ENCODE results near the gene OAS2. TPM values are rescaled to one million over a fixed set of nuclear protein-coding genes. Genes with fewer than 3 reads are reported as not detected.

OAS2 gene
- total RNA-seq, 1 donor from 2014 or later = 94.2 TPM

DNA sequence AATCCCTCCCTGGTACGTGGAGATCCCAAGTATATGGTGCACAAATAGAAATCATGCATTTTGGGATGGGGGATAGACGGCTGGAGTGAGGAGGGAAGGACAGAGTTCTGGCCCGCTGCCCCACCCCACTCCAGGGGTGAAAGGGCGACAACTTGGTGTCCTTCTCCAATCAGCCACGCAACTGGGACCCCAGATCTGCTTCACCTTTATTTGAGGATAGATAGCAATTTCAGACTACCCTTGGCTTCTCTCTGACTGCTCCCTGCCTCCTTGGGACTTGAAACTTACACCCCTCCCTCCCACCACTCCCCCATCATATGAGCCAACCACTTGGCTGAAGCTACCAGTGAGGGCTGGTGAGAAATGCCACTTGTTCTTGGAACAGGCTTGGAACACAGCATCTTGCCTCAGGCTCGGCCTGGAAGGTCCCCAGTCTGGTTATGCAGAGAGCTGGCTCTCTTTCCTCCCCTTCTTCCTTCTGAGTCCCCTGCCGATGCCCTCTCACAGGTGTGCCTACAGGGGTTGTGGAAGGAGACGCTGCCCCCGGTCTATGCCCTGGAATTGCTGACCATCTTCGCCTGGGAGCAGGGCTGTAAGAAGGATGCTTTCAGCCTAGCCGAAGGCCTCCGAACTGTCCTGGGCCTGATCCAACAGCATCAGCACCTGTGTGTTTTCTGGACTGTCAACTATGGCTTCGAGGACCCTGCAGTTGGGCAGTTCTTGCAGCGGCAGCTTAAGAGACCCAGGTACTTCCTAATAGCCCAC is 31.9 kb upstream of the OAS2 start:
- H3K27ac Mint-ChIP-seq (ENCODE audit: unreplicated experiment) = no peak overlapping the region
- H3K36me3 ChIP-seq (ENCODE audit: insufficient read depth, low read length) = no peaks in the 10 kb centered on the region
- peaks cover 4% of the 10 kb centered on the region for H3K9me3 Mint-ChIP-seq (ENCODE audit: unreplicated experiment)
- no peak overlapping the region for H3K4me3 ChIP-seq (ENCODE audit: insufficient read depth, low read depth, low read length)
- H4K20me1 ChIP-seq (ENCODE audit: insufficient read depth, low read length) = no peaks in the 10 kb centered on the region
- H3K9me3 ChIP-seq (ENCODE audit: insufficient read depth, low read depth, low read length) = no peaks in the 10 kb centered on the region
- no peaks in the 10 kb centered on the region for H3K27me3 ChIP-seq (ENCODE audit: insufficient read depth, low read length)
- H2AFZ ChIP-seq (ENCODE audit: low read depth, low read length) = no peak overlapping the region
- no peak overlapping the region for H3K4me2 ChIP-seq (ENCODE audit: low read length)
- H3K36me3 Mint-ChIP-seq (ENCODE audit: low read depth, unreplicated experiment) = peaks cover 12% of the 10 kb centered on the region
- H3K79me2 ChIP-seq (ENCODE audit: insufficient read depth, low read length) = no peaks in the 10 kb centered on the region
- H3K27ac ChIP-seq (ENCODE audit: low read depth, low read length) = no peak overlapping the region
- H3K4me1 Mint-ChIP-seq (ENCODE audit: low read depth, unreplicated experiment) = peaks cover 5% of the 10 kb centered on the region
- TF ChIP-seq, protein P1, sequence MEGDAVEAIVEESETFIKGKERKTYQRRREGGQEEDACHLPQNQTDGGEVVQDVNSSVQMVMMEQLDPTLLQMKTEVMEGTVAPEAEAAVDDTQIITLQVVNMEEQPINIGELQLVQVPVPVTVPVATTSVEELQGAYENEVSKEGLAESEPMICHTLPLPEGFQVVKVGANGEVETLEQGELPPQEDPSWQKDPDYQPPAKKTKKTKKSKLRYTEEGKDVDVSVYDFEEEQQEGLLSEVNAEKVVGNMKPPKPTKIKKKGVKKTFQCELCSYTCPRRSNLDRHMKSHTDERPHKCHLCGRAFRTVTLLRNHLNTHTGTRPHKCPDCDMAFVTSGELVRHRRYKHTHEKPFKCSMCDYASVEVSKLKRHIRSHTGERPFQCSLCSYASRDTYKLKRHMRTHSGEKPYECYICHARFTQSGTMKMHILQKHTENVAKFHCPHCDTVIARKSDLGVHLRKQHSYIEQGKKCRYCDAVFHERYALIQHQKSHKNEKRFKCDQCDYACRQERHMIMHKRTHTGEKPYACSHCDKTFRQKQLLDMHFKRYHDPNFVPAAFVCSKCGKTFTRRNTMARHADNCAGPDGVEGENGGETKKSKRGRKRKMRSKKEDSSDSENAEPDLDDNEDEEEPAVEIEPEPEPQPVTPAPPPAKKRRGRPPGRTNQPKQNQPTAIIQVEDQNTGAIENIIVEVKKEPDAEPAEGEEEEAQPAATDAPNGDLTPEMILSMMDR (IDR thresholded peaks at IDR 0.05; ENCODE audit: insufficient read depth, low read depth, low read length) = no peak
- no peak for TF ChIP-seq EZH2 (IDR thresholded peaks at IDR 0.05; ENCODE audit: insufficient read depth, low read length)
- no peak for DNase-seq (ENCODE audit: low read depth)
- no peak for FAIRE-seq
- peaks cover 1% of the 10 kb centered on the region for H3K27me3 Mint-ChIP-seq (ENCODE audit: low read depth, unreplicated experiment)
- H3K4me1 ChIP-seq (ENCODE audit: insufficient read depth, low read length) = no peaks in the 10 kb centered on the region
- H3K4me3 Mint-ChIP-seq (ENCODE audit: unreplicated experiment) = no peak overlapping the region
- no peak overlapping the region for H3K9ac ChIP-seq (ENCODE audit: low read length)

DNA sequence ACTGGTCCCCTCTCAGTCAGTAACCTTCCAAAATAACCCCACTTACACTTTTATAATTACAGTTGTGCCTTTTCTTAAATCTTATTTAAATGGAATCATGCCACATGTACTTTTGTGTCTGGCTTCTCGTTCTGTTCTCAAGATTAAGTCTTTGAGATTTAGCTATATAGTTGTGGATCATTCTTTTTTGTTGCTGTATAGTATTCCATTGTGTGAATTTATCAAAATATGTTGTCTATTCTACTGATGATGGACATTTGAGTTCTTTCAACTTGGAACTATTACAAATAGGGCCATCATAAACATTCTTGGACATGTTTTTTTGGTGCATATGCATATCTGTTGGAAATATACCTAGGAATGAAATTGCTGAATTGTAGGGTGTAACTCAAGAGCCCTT is 31.0 kb upstream of the OAS2 start:
- peaks cover 12% of the 10 kb centered on the region for H3K36me3 Mint-ChIP-seq (ENCODE audit: low read depth, unreplicated experiment)
- peaks cover 1% of the 10 kb centered on the region for H3K27me3 Mint-ChIP-seq (ENCODE audit: low read depth, unreplicated experiment)
- no peak overlapping the region for H3K4me2 ChIP-seq (ENCODE audit: low read length)
- H2AFZ ChIP-seq (ENCODE audit: low read depth, low read length) = no peak overlapping the region
- H3K9me3 Mint-ChIP-seq (ENCODE audit: unreplicated experiment) = peaks cover 4% of the 10 kb centered on the region
- no peaks in the 10 kb centered on the region for H3K9me3 ChIP-seq (ENCODE audit: insufficient read depth, low read depth, low read length)
- H3K9ac ChIP-seq (ENCODE audit: low read length) = no peak overlapping the region
- H3K27ac ChIP-seq (ENCODE audit: low read depth, low read length) = no peak overlapping the region
- no peaks in the 10 kb centered on the region for H3K79me2 ChIP-seq (ENCODE audit: insufficient read depth, low read length)
- no peak for TF ChIP-seq EZH2 (IDR thresholded peaks at IDR 0.05; ENCODE audit: insufficient read depth, low read length)
- TF ChIP-seq, protein P1 (IDR thresholded peaks at IDR 0.05; ENCODE audit: insufficient read depth, low read depth, low read length) = no peak
- H3K4me3 Mint-ChIP-seq (ENCODE audit: unreplicated experiment) = no peak overlapping the region
- no peaks in the 10 kb centered on the region for H3K36me3 ChIP-seq (ENCODE audit: insufficient read depth, low read length)
- DNase-seq (ENCODE audit: low read depth) = no peak
- H3K27ac Mint-ChIP-seq (ENCODE audit: unreplicated experiment) = no peak overlapping the region
- FAIRE-seq = no peak
- H3K27me3 ChIP-seq (ENCODE audit: insufficient read depth, low read length) = no peaks in the 10 kb centered on the region
- no peaks in the 10 kb centered on the region for H4K20me1 ChIP-seq (ENCODE audit: insufficient read depth, low read length)
- peaks cover 5% of the 10 kb centered on the region for H3K4me1 Mint-ChIP-seq (ENCODE audit: low read depth, unreplicated experiment)
- no peaks in the 10 kb centered on the region for H3K4me1 ChIP-seq (ENCODE audit: insufficient read depth, low read length)
- H3K4me3 ChIP-seq (ENCODE audit: insufficient read depth, low read depth, low read length) = no peak overlapping the region

DNA sequence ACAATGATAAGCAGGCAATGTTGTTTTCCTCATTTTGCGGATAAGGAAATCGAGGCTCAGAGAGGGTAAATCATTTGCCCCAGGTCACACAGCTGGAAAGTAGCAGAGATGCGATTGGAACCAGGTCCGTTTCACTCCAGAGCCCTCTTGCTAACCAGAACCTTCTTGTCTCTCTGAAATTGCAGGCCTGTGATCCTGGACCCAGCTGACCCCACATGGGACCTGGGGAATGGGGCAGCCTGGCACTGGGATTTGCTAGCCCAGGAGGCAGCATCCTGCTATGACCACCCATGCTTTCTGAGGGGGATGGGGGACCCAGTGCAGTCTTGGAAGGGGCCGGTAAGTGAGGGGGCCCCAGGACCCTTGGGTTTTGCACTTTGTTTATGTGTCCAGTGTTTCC is 30.6 kb upstream of the OAS2 start:
- H3K9ac ChIP-seq (ENCODE audit: low read length) = no peak overlapping the region
- Mint-ChIP-seq H3K27me3 (ENCODE audit: low read depth, unreplicated experiment) (peaks cover 1% of the 10 kb centered on the region), H3K36me3 (ENCODE audit: low read depth, unreplicated experiment) (peaks cover 12% of the 10 kb centered on the region), H3K27ac (ENCODE audit: unreplicated experiment) (no peak overlapping the region), H3K9me3 (ENCODE audit: unreplicated experiment) (peaks cover 4% of the 10 kb centered on the region), H3K4me3 (ENCODE audit: unreplicated experiment) (no peak overlapping the region), H3K4me1 (ENCODE audit: low read depth, unreplicated experiment) (peaks cover 5% of the 10 kb centered on the region)
- TF ChIP-seq EZH2 (IDR thresholded peaks at IDR 0.05; ENCODE audit: insufficient read depth, low read length) = no peak
- TF ChIP-seq, protein P1 (IDR thresholded peaks at IDR 0.05; ENCODE audit: insufficient read depth, low read depth, low read length) = no peak
- DNase-seq (ENCODE audit: low read depth) (no peak), FAIRE-seq (no peak)
- H3K27ac ChIP-seq (ENCODE audit: low read depth, low read length) = no peak overlapping the region
- H3K79me2 ChIP-seq (ENCODE audit: insufficient read depth, low read length) = no peaks in the 10 kb centered on the region
- H3K27me3 ChIP-seq (ENCODE audit: insufficient read depth, low read length) = no peaks in the 10 kb centered on the region
- no peaks in the 10 kb centered on the region for H4K20me1 ChIP-seq (ENCODE audit: insufficient read depth, low read length)
- no peak overlapping the region for H2AFZ ChIP-seq (ENCODE audit: low read depth, low read length)
- no peaks in the 10 kb centered on the region for H3K9me3 ChIP-seq (ENCODE audit: insufficient read depth, low read depth, low read length)
- no peak overlapping the region for H3K4me3 ChIP-seq (ENCODE audit: insufficient read depth, low read depth, low read length)
- H3K4me2 ChIP-seq (ENCODE audit: low read length) = no peak overlapping the region
- H3K4me1 ChIP-seq (ENCODE audit: insufficient read depth, low read length) = no peaks in the 10 kb centered on the region
- H3K36me3 ChIP-seq (ENCODE audit: insufficient read depth, low read length) = no peaks in the 10 kb centered on the region
